ENCODE data around the gene TRDMT1. TPM values are rescaled to one million over a fixed set of nuclear protein-coding genes. Genes with fewer than 3 reads are reported as not detected.
A peak's percentile ranks its signal among the peaks of the same experiment; 100 is the strongest.
"Not testable (repeated sequence)": the region's sequence is repeated elsewhere in the genome, so short reads cannot be mapped to it uniquely, and the experiment has no call there.

Gene TRDMT1
- total RNA-seq, 8 experiments from 2014 or later: 3.5 to 15.7 (median 10.0) TPM

GRCh38 chr10:17114878-17115444 is 86.5 kb downstream of the TRDMT1 start:
- ATAC-seq (replicated peaks in 6 of 8): peak in 5 of 8 experiments; percentile 34 to 93 (median 77)
- H3K4me1 ChIP-seq (replicated peaks in 1 of 2); in situ Hi-C loops (cut with MboI; ENCODE audit: low pct_unique_long_range_greater_than_20kb in 2 of 9, low sequenced_read_pairs in 9 of 9, unreplicated experiment in 9 of 9); H3K27ac ChIP-seq; H3K4me3 ChIP-seq: not testable (repeated sequence)
- WGBS, 10 experiments: 60 to 100% (median 86%) methylated on average over 1 to 4 of the region's 13 CpGs; no CpG with 5 or more reads in 2 of the 10 experiments

DNA sequence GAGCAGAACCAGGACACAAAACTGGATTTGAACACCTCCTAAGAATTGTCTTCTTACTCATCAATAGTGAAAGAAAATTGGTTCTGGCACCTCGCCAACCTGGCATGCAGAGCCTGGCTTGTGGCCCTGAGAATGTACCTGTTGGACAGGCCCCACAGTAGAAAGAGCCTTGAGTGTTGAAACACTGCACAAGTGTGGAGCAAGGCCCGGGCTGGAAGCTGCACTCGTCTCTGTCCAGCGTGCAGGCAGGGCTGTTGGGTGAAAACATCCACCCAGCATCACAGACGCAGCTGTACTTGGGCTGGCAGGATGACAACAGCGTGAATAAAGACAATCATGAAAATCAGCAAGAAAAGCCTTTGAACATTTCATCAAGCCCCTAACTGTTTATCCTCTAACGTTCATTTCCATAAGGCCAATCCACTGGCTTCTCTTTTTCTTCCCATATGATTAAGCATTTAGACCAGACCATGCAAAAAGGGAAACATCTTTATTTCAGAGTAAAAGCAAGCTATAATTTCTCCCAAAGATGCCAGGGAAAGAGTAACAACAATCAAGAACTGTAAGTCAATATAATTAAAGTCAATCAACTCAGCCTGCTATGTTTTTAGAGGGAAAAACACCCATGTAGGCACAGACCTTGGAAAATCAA is 87.5 kb downstream of the TRDMT1 start:
- no peak overlapping the region for H3K4me3 ChIP-seq
- peaks cover 0 to 3% of the 10 kb centered on the region in 2 donors for H3K4me1 ChIP-seq (replicated peaks in 1 of 2)
- WGBS, 10 experiments: 6 to 100% (median 84%) methylated on average over 2 to 5 of the region's 7 CpGs; no CpG with 5 or more reads in 2 of the 10 experiments
- peak in 2 of 8 experiments; percentile 67 to 88 for ATAC-seq (replicated peaks in 6 of 8)
- H3K27ac ChIP-seq: no peak overlapping the region
- in situ Hi-C loops (cut with MboI; ENCODE audit: low pct_unique_long_range_greater_than_20kb in 2 of 9, low sequenced_read_pairs in 9 of 9, unreplicated experiment in 9 of 9): no loop called here

DNA sequence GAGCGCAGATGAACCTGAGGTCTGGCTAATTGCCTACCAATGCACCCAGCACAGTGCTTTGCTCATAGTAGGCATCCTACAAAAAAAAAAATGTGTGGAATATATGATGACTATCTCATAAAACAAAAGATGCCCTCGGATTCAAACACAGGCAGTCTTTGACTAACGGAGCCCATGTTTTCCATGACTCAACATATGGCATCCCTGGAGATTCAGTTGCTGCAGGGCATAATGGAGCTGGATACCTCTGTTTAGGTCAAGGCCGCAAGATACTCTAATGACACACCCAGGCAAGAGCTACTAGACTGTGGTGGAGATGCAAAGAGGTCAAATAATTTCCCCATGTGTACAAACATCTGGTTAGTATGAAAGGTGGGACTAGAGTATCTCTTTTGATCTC is 88.1 kb downstream of the TRDMT1 start:
- Histone ChIP-seq H3K4me3 (no peak overlapping the region), H3K4me1 (replicated peaks in 1 of 2) (peaks cover 0 to 3% of the 10 kb centered on the region in 2 donors), H3K27ac (no peak overlapping the region)
- ATAC-seq (replicated peaks in 6 of 8): peak in 1 of 8 experiments; percentile 31
- WGBS, 10 experiments: 45 to 100% (median 90%) methylated on average over 1 to 4 of the region's 4 CpGs; no CpG with 5 or more reads in 2 of the 10 experiments
- in situ Hi-C loops (cut with MboI; ENCODE audit: low pct_unique_long_range_greater_than_20kb in 2 of 9, low sequenced_read_pairs in 9 of 9, unreplicated experiment in 9 of 9): no loop called here

- in situ Hi-C loops (cut with MboI; ENCODE audit: low pct_unique_long_range_greater_than_20kb in 2 of 9, low sequenced_read_pairs in 9 of 9, unreplicated experiment in 9 of 9): no loop called here
- ATAC-seq (replicated peaks in 6 of 8): no peak
- WGBS, 10 experiments: 40 to 100% (median 87%) methylated on average over 2 to 3 of the region's 3 CpGs
- Histone ChIP-seq H3K4me1 (replicated peaks in 1 of 2) (peaks cover 0 to 3% of the 10 kb centered on the region in 2 donors), H3K4me3 (no peak overlapping the region), H3K27ac (no peak overlapping the region)
Measured at GRCh38 chr10:17112566-17112965, 88.9 kb downstream of the TRDMT1 start.

GRCh38 chr10:17109475-17110207 is 91.8 kb downstream of the TRDMT1 start:
- H3K27ac ChIP-seq: no peak overlapping the region
- in situ Hi-C loops (cut with MboI; ENCODE audit: low pct_unique_long_range_greater_than_20kb in 2 of 9, low sequenced_read_pairs in 9 of 9, unreplicated experiment in 9 of 9): no loop called here
- no peaks in the 10 kb centered on the region for H3K4me1 ChIP-seq (replicated peaks in 1 of 2)
- H3K4me3 ChIP-seq: no peak overlapping the region
- 58 to 100% (median 87%) methylated on average over 1 to 3 of the region's 3 CpGs for WGBS, 10 experiments
- peak in 4 of 8 experiments; percentile 41 to 70 (median 57) for ATAC-seq (replicated peaks in 6 of 8)

GRCh38 chr10:17109046-17109445 is 92.4 kb downstream of the TRDMT1 start:
- Histone ChIP-seq H3K4me1 (replicated peaks in 1 of 2) (no peaks in the 10 kb centered on the region), H3K4me3 (no peak overlapping the region), H3K27ac (no peak overlapping the region)
- ATAC-seq (replicated peaks in 6 of 8): no peak
- WGBS, 10 experiments: 47 to 100% (median 89%) methylated on average over 1 to 2 of the region's 2 CpGs
- in situ Hi-C loops (cut with MboI; ENCODE audit: low pct_unique_long_range_greater_than_20kb in 2 of 9, low sequenced_read_pairs in 9 of 9, unreplicated experiment in 9 of 9): no loop called here

GRCh38 chr10:17106991-17107390 is 94.5 kb downstream of the TRDMT1 start:
- ATAC-seq (replicated peaks in 6 of 8): no peak
- in situ Hi-C loops (cut with MboI; ENCODE audit: low pct_unique_long_range_greater_than_20kb in 2 of 9, low sequenced_read_pairs in 9 of 9, unreplicated experiment in 9 of 9): no loop called here
- Histone ChIP-seq H3K4me1 (replicated peaks in 1 of 2) (no peaks in the 10 kb centered on the region), H3K4me3 (no peak overlapping the region), H3K27ac (no peak overlapping the region)
- 57 to 100% (median 89%) methylated on average over 2 to 5 of the region's 5 CpGs; no CpG with 5 or more reads in 1 of the 10 experiments for WGBS, 10 experiments

GRCh38 chr10:17101910-17102266 is 99.6 kb downstream of the TRDMT1 start:
- in situ Hi-C loops (cut with MboI; ENCODE audit: low pct_unique_long_range_greater_than_20kb in 2 of 9, low sequenced_read_pairs in 9 of 9, unreplicated experiment in 9 of 9): no loop called here
- no peak for ATAC-seq (replicated peaks in 6 of 8)
- no peak overlapping the region for H3K27ac ChIP-seq
- no peaks in the 10 kb centered on the region for H3K4me1 ChIP-seq (replicated peaks in 1 of 2)
- no peak overlapping the region for H3K4me3 ChIP-seq

DNA sequence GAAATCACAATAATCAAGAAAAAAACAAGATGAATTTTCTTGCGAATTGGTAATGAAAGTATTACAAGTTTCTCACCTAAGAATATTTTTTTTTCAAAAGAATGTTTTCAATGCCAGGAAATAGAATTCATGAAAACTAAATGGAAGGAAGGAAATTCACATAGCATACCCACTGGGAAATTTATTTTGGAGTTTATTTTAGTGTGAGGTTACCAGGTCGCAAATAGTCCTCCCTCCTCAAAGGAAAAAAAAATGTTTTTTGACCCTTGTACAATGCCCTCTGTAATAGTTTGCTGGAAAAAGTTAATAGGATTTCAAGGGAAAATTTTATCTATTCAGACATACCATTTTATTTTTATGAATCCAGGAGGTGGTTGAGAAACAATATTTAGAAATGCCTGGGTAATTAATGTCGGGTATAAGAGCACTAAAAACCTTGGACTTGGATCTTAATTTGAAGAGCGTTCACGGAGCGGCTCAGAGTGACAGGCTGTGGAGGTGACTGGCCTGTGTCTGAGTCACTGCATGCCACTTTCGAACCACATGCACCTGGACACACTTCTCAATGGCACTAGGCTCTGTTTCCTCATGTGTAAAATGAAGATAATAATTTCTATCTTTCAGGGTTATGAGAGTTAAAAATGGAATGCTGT is 100.1 kb downstream of the TRDMT1 start:
- ATAC-seq (replicated peaks in 6 of 8): no peak
- Histone ChIP-seq H3K27ac (no peak overlapping the region), H3K4me3 (no peak overlapping the region), H3K4me1 (replicated peaks in 1 of 2) (no peaks in the 10 kb centered on the region)
- WGBS, 10 experiments: 83 to 96% (median 91%) methylated on average over 2 to 7 of the region's 7 CpGs; no CpG with 5 or more reads in 1 of the 10 experiments
- in situ Hi-C loops (cut with MboI; ENCODE audit: low pct_unique_long_range_greater_than_20kb in 2 of 9, low sequenced_read_pairs in 9 of 9, unreplicated experiment in 9 of 9): no loop called here

DNA sequence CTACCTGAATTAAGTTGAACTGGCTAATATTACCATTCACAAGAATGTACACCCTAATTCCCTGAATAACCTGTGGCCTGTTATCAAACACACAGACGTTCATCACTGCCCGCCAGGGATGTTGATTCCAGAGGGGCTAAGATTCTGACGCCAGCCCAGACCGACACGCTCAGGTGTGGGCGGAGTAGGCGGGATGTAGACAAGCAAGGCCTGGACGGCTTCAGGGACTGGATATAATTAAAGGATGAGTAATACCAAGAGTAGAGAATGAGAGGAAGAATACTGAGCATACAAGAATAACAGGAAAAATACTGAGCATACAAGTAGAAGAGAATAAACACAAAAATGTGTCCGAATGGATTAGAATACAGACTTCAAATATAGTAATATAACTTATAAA is 100.9 kb downstream of the TRDMT1 start:
- peak in 2 of 8 experiments; percentile 46 to 51 for ATAC-seq (replicated peaks in 6 of 8)
- no peak overlapping the region for H3K27ac ChIP-seq
- no peak overlapping the region for H3K4me3 ChIP-seq
- H3K4me1 ChIP-seq (replicated peaks in 1 of 2): no peaks in the 10 kb centered on the region
- in situ Hi-C loops (cut with MboI; ENCODE audit: low pct_unique_long_range_greater_than_20kb in 2 of 9, low sequenced_read_pairs in 9 of 9, unreplicated experiment in 9 of 9): no loop called here
- WGBS, 10 experiments: 41 to 100% (median 90%) methylated on average over 1 to 9 of the region's 9 CpGs

DNA sequence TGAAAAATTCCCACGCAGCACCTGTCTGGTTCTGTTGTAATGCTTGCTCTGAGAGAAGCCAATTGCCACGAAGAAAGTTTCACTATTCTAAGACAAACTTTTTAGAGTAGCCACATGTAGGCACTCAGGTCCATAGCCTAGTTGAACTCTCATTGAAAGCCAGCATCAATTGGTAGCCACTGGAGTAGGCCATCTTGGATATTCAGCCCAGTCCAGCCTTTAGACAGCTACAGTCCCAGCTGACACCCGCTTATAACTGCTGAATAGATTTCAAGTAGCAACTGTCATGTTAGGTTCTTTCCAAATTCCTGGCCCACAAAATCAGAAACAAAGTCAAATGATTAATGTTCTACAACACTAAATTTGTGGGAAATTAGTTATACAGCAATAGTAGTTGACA is 103.5 kb downstream of the TRDMT1 start:
- Histone ChIP-seq H3K4me3 (no peak overlapping the region), H3K27ac (no peak overlapping the region), H3K4me1 (replicated peaks in 1 of 2) (no peaks in the 10 kb centered on the region)
- in situ Hi-C loops (cut with MboI; ENCODE audit: low pct_unique_long_range_greater_than_20kb in 2 of 9, low sequenced_read_pairs in 9 of 9, unreplicated experiment in 9 of 9): no loop called here
- WGBS, 10 experiments: 67 to 100% (median 94%) methylated on average over 1 to 3 of the region's 3 CpGs; no CpG with 5 or more reads in 2 of the 10 experiments
- no peak for ATAC-seq (replicated peaks in 6 of 8)

All from motor neuron (in vitro differentiated cells).